Activated CD4-positive, CD25-positive, alpha-beta regulatory T cell treated with anti-CD3 and anti-CD28 coated beads, Interleukin-2, amount 50 U/mL, for 16 hours (primary cell): ENCODE measurements around the gene SH3BP4.
"Not testable (repeated sequence)": the region's sequence is repeated elsewhere in the genome, so short reads cannot be mapped to it uniquely, and the experiment has no call there.

Source experiments
- DNase-seq: peaks from one replicate; pipeline ENCODE4 v3.0.0-alpha.2; 2020; ENCODE audit warnings: low read depth, low spot score

The SH3BP4 gene

GRCh38 chr2:235017441-235017840, 65.6 kb downstream of the SH3BP4 start:
- DNase-seq = no peak

DNA sequence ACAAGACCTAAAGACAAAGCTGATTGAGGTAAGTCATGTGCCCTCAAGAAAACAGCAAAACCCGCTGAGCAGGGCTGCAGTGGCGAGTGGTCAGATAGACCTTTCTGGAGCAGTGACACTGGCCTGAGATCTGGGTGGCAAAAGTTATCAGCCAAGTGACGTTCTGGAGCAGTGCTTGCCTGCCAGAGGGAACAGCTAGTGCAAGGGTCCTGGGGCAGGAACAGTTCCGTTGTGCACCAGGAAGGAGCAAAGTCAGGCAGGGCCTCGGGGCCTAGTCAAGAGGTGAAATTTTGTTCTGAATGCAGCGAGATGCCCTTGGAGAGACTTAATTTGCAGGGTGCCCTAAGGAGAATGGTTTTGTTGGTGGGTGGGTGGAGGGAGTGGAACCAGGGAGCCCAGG, 67.0 kb downstream of the SH3BP4 start:
- DNase-seq = no peak

DNA sequence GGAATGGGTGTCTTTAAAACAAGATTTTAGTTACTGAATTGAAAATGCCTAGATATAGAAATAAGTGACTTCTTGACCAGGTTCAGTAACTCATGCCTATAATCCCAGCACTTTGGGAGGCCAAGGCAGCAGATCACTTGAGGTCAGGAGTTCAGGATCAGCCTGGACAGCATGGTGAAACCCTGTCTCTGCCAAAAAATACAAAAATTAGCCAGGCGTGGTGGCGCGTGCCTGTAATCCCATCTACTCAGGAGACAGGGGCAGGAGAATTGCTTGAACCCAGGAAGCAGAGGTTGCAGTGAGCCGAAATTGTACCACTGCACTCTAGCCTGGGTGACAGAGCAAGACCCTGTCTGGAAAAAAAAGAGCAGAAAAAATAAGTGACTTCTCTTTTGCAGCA, 68.3 kb downstream of the SH3BP4 start:
- not testable (repeated sequence) for DNase-seq

- no peak for DNase-seq
These were observed 69.9 kb downstream of the SH3BP4 start for GRCh38 chr2:235021752-235022151.

DNA sequence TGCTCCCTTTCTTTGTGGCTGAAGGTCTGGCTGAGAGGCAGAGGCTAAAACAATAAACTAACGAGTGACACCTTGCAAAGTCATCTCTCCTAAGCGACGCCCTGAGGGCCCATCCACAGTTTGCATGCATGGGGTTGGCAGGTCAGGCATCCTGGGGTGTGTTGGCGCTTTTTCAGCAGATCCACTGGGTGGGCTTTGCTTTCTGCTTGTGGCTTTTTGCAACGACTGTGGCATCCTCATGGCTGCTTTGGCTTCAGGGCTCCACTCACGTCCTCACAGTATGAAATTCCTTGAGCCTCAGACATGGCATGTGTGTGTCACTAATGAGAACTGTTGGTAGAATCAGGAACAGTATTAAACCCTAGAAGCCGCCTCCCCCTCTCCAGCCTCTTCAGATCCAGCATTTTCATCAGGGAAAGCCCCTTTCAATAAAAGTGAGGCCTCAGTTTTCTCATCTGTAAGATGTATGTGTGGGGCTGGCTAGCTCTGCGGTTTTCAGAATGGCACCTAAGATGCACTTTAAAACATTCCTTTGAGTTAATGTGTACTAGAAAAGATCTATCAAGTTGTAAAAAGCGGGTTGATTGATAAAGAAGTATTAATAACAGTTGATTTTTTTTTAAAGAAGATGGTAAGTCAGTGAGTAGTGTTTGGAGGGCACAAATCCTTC, 72.5 kb downstream of the SH3BP4 start:
- DNase-seq = no peak

GRCh38 chr2:235024931-235025773, 73.3 kb downstream of the SH3BP4 start:
- no peak for DNase-seq

- no peak for DNase-seq
These were observed 74.2 kb downstream of the SH3BP4 start for GRCh38 chr2:235025800-235026536.

- DNase-seq = no peak
These were observed 75.1 kb downstream of the SH3BP4 start for GRCh38 chr2:235026649-235027557.

DNA sequence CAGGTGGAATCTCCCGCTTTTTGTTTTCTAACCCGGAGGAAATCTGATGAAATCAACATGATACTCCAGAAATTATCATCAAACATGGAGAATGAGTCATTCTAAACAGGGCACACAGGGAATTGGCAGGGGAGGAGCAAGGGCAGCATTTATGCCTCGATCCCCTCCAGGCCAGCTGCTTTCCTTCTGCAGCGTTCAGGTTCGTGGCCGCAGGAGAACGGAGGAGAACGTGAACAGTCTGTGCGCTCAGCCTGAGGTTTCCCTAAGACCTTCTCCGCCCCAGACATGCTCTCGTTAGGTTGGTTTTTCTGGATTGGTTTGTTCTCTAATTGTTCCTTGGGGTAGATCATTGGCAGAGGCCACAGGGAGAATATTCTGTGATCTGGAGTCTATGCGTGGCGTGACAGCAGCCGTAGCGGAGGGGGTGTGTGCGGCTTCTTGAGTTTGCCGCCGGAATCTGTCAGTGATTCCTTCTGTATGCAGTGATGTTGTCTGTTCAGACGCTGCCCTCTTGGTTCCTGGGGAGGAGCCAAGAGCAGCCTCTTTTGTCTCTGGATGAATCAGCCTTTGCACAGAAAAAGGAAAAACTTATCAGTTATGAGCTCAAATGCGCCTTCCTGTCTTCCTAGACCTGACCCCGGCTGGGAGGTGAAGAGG, 75.9 kb downstream of the SH3BP4 start:
- DNase-seq = no peak

GRCh38 chr2:235028646-235029045, 76.8 kb downstream of the SH3BP4 start:
- no peak for DNase-seq

GRCh38 chr2:235029054-235029453, 77.2 kb downstream of the SH3BP4 start:
- DNase-seq = no peak

DNA sequence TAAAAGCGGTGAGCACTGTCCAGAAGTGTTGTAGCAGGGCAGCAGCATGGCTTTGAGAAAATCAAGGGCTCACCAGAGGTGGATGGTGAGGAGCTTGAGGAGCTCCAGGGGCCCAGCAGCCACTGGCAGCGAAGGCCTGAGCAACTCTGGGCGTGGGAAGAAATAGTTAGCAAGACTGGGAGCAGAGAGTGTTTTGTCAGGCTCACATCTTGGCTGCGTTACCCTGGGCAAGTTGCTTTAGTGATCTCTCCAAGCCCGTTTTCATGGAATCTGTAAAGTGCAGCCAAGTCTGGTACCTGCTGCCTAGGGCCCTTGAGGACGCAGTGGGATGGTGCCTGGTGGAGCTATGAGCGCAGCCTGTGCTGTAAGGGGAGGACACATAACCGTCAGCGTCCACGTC, 78.3 kb downstream of the SH3BP4 start:
- no peak for DNase-seq

- no peak for DNase-seq
These were observed 79.1 kb downstream of the SH3BP4 start for GRCh38 chr2:235030936-235031335.

DNA sequence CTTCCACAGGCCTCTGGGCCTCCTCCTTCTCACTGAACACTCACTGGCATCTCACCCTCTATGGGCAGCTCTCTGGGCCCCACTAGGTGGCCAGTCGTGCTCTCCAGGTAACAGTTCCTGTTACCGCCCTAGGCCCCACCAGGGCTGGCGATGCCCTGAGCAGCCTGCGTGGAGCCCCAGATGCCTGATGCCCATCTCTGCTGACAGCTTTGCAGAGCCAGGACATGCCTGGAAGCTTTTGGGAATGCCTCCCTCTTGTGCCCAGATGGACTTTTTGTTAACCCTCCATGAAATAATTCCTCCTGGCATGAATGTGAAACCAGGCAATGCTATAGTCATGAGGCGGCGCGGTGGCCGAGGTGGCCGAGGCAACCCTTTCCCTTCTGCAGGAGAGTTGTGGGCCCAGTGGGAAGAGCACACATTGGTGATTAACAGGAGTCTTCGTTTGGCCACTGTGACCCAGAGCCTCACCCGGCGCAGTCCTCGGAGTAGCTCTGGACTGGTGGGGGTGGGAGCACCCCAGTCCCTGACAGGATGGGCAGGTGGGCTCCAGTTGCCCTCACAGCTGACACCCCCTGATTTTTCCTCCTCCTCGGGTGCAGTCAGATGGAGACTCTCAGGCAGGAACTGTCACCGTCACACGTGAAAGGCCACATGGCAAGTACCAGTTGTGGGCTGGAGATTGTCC, 80.0 kb downstream of the SH3BP4 start:
- DNase-seq = no peak

DNA sequence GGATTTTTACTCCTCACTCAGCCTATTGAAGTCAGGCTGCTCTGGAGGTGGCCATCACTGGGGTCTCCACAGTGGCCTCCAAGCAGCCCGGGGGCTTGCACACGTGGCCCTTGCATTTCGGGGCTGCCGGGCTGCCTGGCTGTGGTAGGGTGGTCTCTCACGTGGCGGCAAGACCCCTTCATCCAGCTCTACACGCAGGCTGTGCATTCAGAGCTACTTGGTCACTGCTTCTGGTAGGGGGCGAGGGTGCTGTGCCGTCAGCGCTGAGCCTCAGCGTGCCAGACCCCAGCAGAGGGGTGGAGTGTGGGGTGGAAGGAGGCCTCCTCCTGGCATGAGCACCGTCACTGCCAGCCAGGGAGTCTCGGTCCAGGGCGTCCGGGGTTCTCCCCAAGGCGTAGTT, 80.6 kb downstream of the SH3BP4 start:
- no peak for DNase-seq

DNA sequence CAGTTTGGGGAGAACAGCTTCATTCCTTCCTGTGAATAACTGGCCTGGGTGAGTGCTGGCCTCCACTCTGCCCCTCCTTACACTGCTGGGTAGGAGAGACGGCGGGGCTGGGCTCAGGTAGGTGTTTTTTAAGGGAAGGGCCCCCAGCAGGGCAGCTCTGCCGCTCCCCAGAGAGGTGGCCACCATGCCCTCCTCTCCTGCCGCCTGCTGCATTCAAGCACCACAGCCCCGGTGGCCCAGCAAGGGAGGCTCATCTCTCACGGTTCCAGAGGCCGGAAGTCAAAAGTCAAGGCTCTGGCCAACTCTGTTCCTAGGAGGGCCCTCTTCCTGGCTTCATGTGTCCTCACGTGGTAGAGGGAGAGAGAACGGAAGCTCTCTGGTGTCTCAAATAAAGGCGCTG, 81.1 kb downstream of the SH3BP4 start:
- DNase-seq = no peak

- DNase-seq = no peak
These were observed 82.7 kb downstream of the SH3BP4 start for GRCh38 chr2:235034265-235035118.

DNA sequence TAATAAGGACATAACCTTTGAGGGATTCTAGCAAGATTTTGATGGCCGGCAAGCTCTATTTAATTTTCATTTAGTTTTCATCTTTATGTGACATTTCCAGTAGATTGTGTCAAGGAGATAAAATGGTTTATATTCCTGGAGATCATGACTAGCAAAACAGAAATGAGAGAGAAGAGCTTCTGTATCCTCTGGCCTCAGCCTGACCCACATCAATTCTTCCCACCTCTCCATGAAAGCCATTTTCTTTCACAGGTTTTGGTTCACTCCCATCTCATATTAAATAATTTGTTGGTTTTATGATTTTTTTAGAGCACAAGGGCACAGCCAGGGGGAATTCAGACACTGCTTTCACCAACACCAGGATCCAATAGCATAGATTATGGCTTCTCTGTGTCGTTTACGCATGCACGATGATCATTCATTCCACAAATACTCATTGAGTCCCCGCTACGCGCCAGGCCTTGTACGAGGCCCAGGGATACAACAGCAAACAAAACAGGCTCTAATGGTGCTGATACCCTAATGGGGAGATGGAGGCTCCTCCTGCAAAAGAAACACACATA, 85.9 kb downstream of the SH3BP4 start:
- no peak for DNase-seq
